K562 (cell line): Measurements from ENCODE around the gene COX15. TPM values are rescaled to one million over a fixed set of nuclear protein-coding genes. Genes with fewer than 3 reads are reported as not detected.

Experiments used
- ATAC-seq: fragments of 200-7000 bp; cut with Tn5 transposase; 3 replicates; pipeline ENCODE4 v1.9.1; 2020; ENCODE audit warnings: moderate library complexity
- BruUV-seq: library from RNA; stranded (reverse); fragments of 400-500 nt; replicated peaks from 2 replicates; lab custom pipeline; 2021; lab: Mats Ljungman, UMichigan
- CTCF ChIA-PET: fragments of 300-600 bp; formaldehyde crosslinking; extraction: SDS; loops from one replicate; lab custom pipeline; 2021; ENCODE audit warnings: low intra/inter-chr PET ratio; lab: Yijun Ruan, JAX
- POLR2A ChIA-PET: fragments of 300-600, 350-650 bp; sonication (Branson Sonifier 250); formaldehyde crosslinking; extraction: SDS; loops from one replicate; lab custom pipeline; 2021; ENCODE audit warnings: antibody characterized with exemption, inconsistent platforms; lab: Yijun Ruan, JAX
- DNase-seq, 4 experiments: peaks; one replicate each; pipeline versions ENCODE4 v3.0.0 to v3.0.0-alpha.2; 2011 to 2018; ENCODE audit warnings: low spot score in 3 of 4, mixed read lengths in 3 of 4; ENCODE audit errors: extremely low read depth in 1 of 4
- FAIRE-seq: peaks from 2 replicates; lab custom pipeline; 2011; peaks lifted over from hg19 to GRCh38; lab: Jason Lieb, UNC
- H2AFZ ChIP-seq: 2 replicates; pipeline ENCODE4 v1.6.0; 2011; ENCODE audit warnings: low read depth, low read length, control low read depth, inconsistent platforms
- H3K27ac ChIP-seq: fragments of 200-600 bp; 3 replicates; pipeline ENCODE4 v1.8.0; 2011; ENCODE audit warnings: low read depth, mild to moderate bottlenecking, control low read depth, inconsistent platforms, low read length, moderate library complexity, mixed read lengths; ENCODE audit errors: extremely low read depth
- H3K27me3 ChIP-seq, 2 experiments: fragments of 300-600 bp in 1 of 2; 2 replicates in 1 of 2; 3 replicates in 1 of 2; pipeline versions ENCODE4 v1.6.0 to v1.8.0; 2011; ENCODE audit warnings: inconsistent platforms in 2 of 2, low read length in 2 of 2, mild to moderate bottlenecking in 1 of 2, mixed read lengths in 1 of 2, moderate library complexity in 1 of 2; ENCODE audit not compliant: control insufficient read depth in 2 of 2, insufficient read depth in 2 of 2
- H3K36me3 ChIP-seq: fragments of 300-600 bp; 3 replicates; pipeline ENCODE4 v1.8.0; 2011; ENCODE audit warnings: mild to moderate bottlenecking, low read length, inconsistent platforms; ENCODE audit not compliant: control insufficient read depth, insufficient read depth
- H3K4me1 ChIP-seq, 2 experiments: fragments of 200-600 bp in 1 of 2; replicated peaks in 1 of 2; 2 replicates in 1 of 2; 3 replicates in 1 of 2; pipeline versions ENCODE4 v1.5.1 to v1.8.0; 2011; ENCODE audit warnings: inconsistent platforms in 2 of 2, low read length in 2 of 2, mild to moderate bottlenecking in 1 of 2, mixed read lengths in 1 of 2, moderate library complexity in 1 of 2; ENCODE audit not compliant: control insufficient read depth in 2 of 2, insufficient read depth in 2 of 2
- H3K4me2 ChIP-seq: 2 replicates; pipeline ENCODE4 v1.6.1; 2011; ENCODE audit warnings: low read length, control low read depth, inconsistent platforms, mixed read lengths; ENCODE audit not compliant: insufficient read depth
- H3K4me3 ChIP-seq: fragments of 200-600 bp; sonication (generic), shearing (Covaris generic); 2 replicates; pipeline ENCODE4 v1.5.1; 2016; ENCODE audit warnings: control low read depth, inconsistent platforms
- H3K79me2 ChIP-seq: fragments of 200-600 bp; 3 replicates; pipeline ENCODE4 v1.8.0; 2011; ENCODE audit warnings: low read length, inconsistent platforms; ENCODE audit not compliant: control insufficient read depth, insufficient read depth
- H3K9ac ChIP-seq, 2 experiments: 2 replicates each; pipeline versions ENCODE4 v1.6.0 to v1.6.1; 2011; ENCODE audit warnings: low read depth in 2 of 2, low read length in 2 of 2, control low read depth in 1 of 2, inconsistent platforms in 1 of 2, mild to moderate bottlenecking in 1 of 2, mixed read lengths in 1 of 2; ENCODE audit not compliant: insufficient read depth in 1 of 2
- H3K9me1 ChIP-seq: one replicate; pipeline ENCODE4 v1.6.0; 2011; ENCODE audit warnings: inconsistent platforms, mild to moderate bottlenecking, low read length, moderate library complexity; ENCODE audit not compliant: control insufficient read depth, insufficient read depth
- H3K9me3 ChIP-seq: replicated peaks from 2 replicates; pipeline ENCODE4 v1.5.1; 2011; ENCODE audit warnings: low read depth, low read length, inconsistent platforms; ENCODE audit not compliant: control insufficient read depth, insufficient read depth
- H4K20me1 ChIP-seq: replicated peaks from 2 replicates; pipeline ENCODE4 v1.6.1; 2011; ENCODE audit warnings: low read length, inconsistent platforms, mixed read lengths; ENCODE audit not compliant: control insufficient read depth, insufficient read depth
- CBX2 ChIP-seq: fragments of 200-600 bp; sonication (generic); IDR thresholded peaks from one replicate; pipeline ENCODE4 v1.6.1; 2012; ENCODE audit warnings: mild to moderate bottlenecking, low read length, inconsistent platforms; ENCODE audit not compliant: insufficient read depth, poor library complexity, severe bottlenecking
- DNMT1 ChIP-seq: fragments of 450-650 bp; IDR thresholded peaks from 2 replicates; pipeline ENCODE4 v1.6.1; 2016; ENCODE audit warnings: antibody characterized with exemption, mild to moderate bottlenecking
- FOXJ3 ChIP-seq: sonication (generic); formaldehyde crosslinking; IDR thresholded peaks from 2 replicates; pipeline ENCODE4 v1.4.0; 2020; ENCODE audit warnings: mild to moderate bottlenecking, missing genetic modification reagents
- FOXK2 ChIP-seq, 2 experiments: fragments of 450-650 bp; IDR thresholded peaks in 1 of 2; conservative IDR thresholded peaks in 1 of 2; 2 replicates each; pipeline ENCODE4 v1.6.1; 2016; ENCODE audit warnings: low read depth in 2 of 2, mild to moderate bottlenecking in 1 of 2
- JUND ChIP-seq, 2 experiments: IDR thresholded peaks; 2 replicates in 1 of 2; 3 replicates in 1 of 2; pipeline ENCODE4 v1.6.1; 2011; ENCODE audit warnings: borderline replicate concordance in 2 of 2, low read depth in 2 of 2, low read length in 2 of 2, improper control_type of control experiment in 1 of 2, missing biosample characterization in 1 of 2, missing genetic modification characterization in 1 of 2, missing genetic modification reagents in 1 of 2
- MYNN ChIP-seq, 2 experiments: sonication (generic); formaldehyde crosslinking in 1 of 2; IDR thresholded peaks; 2 replicates each; pipeline versions ENCODE4 v1.5.0 to v1.6.1; 2016 to 2020; ENCODE audit warnings: antibody characterized with exemption in 1 of 2, missing genetic modification reagents in 1 of 2
- NCOA4 ChIP-seq: fragments of 450-650 bp; IDR thresholded peaks from 2 replicates; pipeline ENCODE4 v1.6.1; 2018; ENCODE audit warnings: mild to moderate bottlenecking; ENCODE audit not compliant: partially characterized antibody
- NFATC3 ChIP-seq: fragments of 450-650 bp; IDR thresholded peaks from 2 replicates; pipeline ENCODE4 v1.6.1; 2017; ENCODE audit warnings: mild to moderate bottlenecking
- TBP ChIP-seq: optimal IDR thresholded peaks from 2 replicates; pipeline ENCODE3; 2011; ENCODE audit warnings: low read depth, low read length, improper control_type of control experiment
- THRAP3 ChIP-seq: fragments of 450-650 bp; IDR thresholded peaks from 2 replicates; pipeline ENCODE4 v1.6.1; 2016; ENCODE audit warnings: mild to moderate bottlenecking, inconsistent platforms, borderline replicate concordance
- ZBTB7A ChIP-seq: IDR thresholded peaks from 2 replicates; pipeline ENCODE4 v1.6.1; 2011; ENCODE audit warnings: low read depth, mild to moderate bottlenecking, low read length, moderate library complexity, borderline replicate concordance; ENCODE audit not compliant: control insufficient read depth
- ZNF146 ChIP-seq: IDR thresholded peaks from one replicate; pipeline ENCODE4 v1.6.1; 2018; ENCODE audit warnings: missing compliant biosample characterization; ENCODE audit not compliant: unreplicated experiment
- ZNF277 ChIP-seq: fragments of 250-450 bp; sonication (Bioruptor Pico); IDR thresholded peaks from 2 replicates; pipeline ENCODE4 v1.8.0; 2022; ENCODE audit warnings: inconsistent platforms, mild to moderate bottlenecking, moderate library complexity, borderline replicate concordance
- ZNF551 ChIP-seq: fragments of 250-450 bp; sonication (Bioruptor Pico); IDR thresholded peaks from 2 replicates; pipeline ENCODE4 v1.5.0; 2021; ENCODE audit warnings: mild to moderate bottlenecking, moderate library complexity
- ZNF764 ChIP-seq: fragments of 250-450 bp; sonication (Bioruptor Pico); IDR thresholded peaks from 2 replicates; pipeline ENCODE4 v1.4.0; 2020; ENCODE audit warnings: low read depth, mild to moderate bottlenecking, moderate library complexity
- ZNF785 ChIP-seq: fragments of 250-450 bp; sonication (Bioruptor Pico); IDR thresholded peaks from 2 replicates; pipeline ENCODE4 v1.4.0; 2020; ENCODE audit warnings: mild to moderate bottlenecking
- WGBS: fragments of 100-300 bp; shearing (Covaris generic); methylation state at CpG from one replicate; pipeline ENCODE4 v1.1.6; 2016; ENCODE audit warnings: low coverage, mixed read lengths; ENCODE audit not compliant: insufficient coverage; ENCODE audit errors: missing lambda C conversion rate; 5-methylcytosine and 5-hydroxymethylcytosine counted together
- in situ Hi-C: fragments of 300-500 bp; cut with MboI; formaldehyde crosslinking; loops from 4 replicates; pipeline ENCODE4 v1.15.0; 2018; ENCODE audit warnings: inconsistent platforms, mixed read lengths
- intact Hi-C: fragments of 100-400 bp; cut with micrococcal nuclease; formaldehyde crosslinking; loops from 2 replicates; pipeline ENCODE4 v1.14.2; 2022
- polyA plus RNA-seq, 8 experiments: library from polyadenylated mRNA; depleted of rRNA in 4 of 8; stranded (reverse) in 5 of 8; unstranded in 3 of 8; fragments of >200 nt; fragmentation: Nextera tagmentation in 2 of 8; fragmentation: Illumina TruSeq in 1 of 8; extraction: Ambion mirVana in 2 of 8; extraction: Trizol in 1 of 8; gene quantifications; 2 replicates each; pipeline versions ENCODE4 v1.2.1 to v1.2.3, GENCODE V29; 2011 to 2014; ENCODE audit warnings: inconsistent platforms in 1 of 8, missing spikeins in 1 of 8
- total RNA-seq, 7 experiments: library from RNA; depleted of rRNA in 6 of 7; stranded (reverse); fragments of >200 nt in 6 of 7; fragmentation: Illumina TruSeq in 2 of 7; extraction: Trizol in 2 of 7; gene quantifications; 2 replicates each; pipeline versions ENCODE4 v1.2.1 to v1.2.3, GENCODE V29; 2011 to 2021; ENCODE audit warnings: low replicate concordance in 1 of 7

The COX15 gene
- total and polyA plus RNA-seq, 9 of the 15 experiments (the other 6 are each of a cell fraction or from before 2014, with no cell fraction given): 17.4 to 45.1 (median 23.7) TPM

GRCh38 chr10:99758211-99758891 is 26.4 kb upstream of the COX15 start:
- H3K4me1 ChIP-seq: no peaks in the 10 kb centered on the region
- no peaks in the 10 kb centered on the region for H4K20me1 ChIP-seq
- FAIRE-seq (no peak), ATAC-seq (no peak), DNase-seq (no peak)
- H3K9ac ChIP-seq: no peak overlapping the region
- no peaks in the 10 kb centered on the region for H3K9me1 ChIP-seq
- BruUV-seq: no TSS peak
- no peak overlapping the region for H3K4me2 ChIP-seq
- ChIA-PET CTCF (no interaction called here), POLR2A (interaction anchor here (1.4 kb wide), 1 partner anchor 11 kb away, joined by 5 read pairs; no protein-coding TSS in a partner anchor)
- no peaks in the 10 kb centered on the region for H3K27me3 ChIP-seq
- 78% methylated on average over 2 of the region's 2 CpGs for WGBS
- no peak overlapping the region for H2AFZ ChIP-seq
- no peak for TF ChIP-seq NCOA4
- TF ChIP-seq JUND (IDR thresholded peaks at IDR 0.05; ENCODE audit: borderline replicate concordance, low read depth, low read length): no peak
- no peak for TF ChIP-seq JUND (tag; IDR thresholded peaks at IDR 0.05; ENCODE audit: borderline replicate concordance, low read depth, low read length)
- TF ChIP-seq ZNF764 (CRISPR knock-in tag): no peak
- TF ChIP-seq CBX2: no peak
- TF ChIP-seq MYNN (IDR thresholded peaks at IDR 0.05): no peak
- no peak for TF ChIP-seq MYNN (CRISPR knock-in tag; IDR thresholded peaks at IDR 0.05)
- TF ChIP-seq ZBTB7A: no peak
- TF ChIP-seq FOXJ3 (CRISPR knock-in tag): no peak
- no peak for TF ChIP-seq THRAP3
- TF ChIP-seq NFATC3: no peak
- TF ChIP-seq DNMT1: no peak
- no peak for TF ChIP-seq ZNF785 (CRISPR knock-in tag)
- TF ChIP-seq ZNF146 (CRISPR knock-in tag): no peak
- no peak for TF ChIP-seq ZNF277 (CRISPR knock-in tag)
- TF ChIP-seq ZNF551: no peak
- no peak for TF ChIP-seq TBP
- no peak for TF ChIP-seq FOXK2 (conservative IDR thresholded peaks at IDR 0.05 in 1 of 2, IDR thresholded peaks at IDR 0.05 in 1 of 2; ENCODE audit: low read depth in 2 of 2)
- no peaks in the 10 kb centered on the region for H3K9me3 ChIP-seq
- intact Hi-C loops (no loop called here), in situ Hi-C loops (no loop called here)
- H3K4me3 ChIP-seq: no peak overlapping the region
- H3K79me2 ChIP-seq: no peaks in the 10 kb centered on the region
- H3K27ac ChIP-seq: no peak overlapping the region
- H3K36me3 ChIP-seq: peaks cover 42% of the 10 kb centered on the region
